HG03378 (cell line): ENCODE results near the gene TCP11L2.
"Not testable (repeated sequence)": the region's sequence is repeated elsewhere in the genome, so short reads cannot be mapped to it uniquely, and the experiment has no call there.

ENCODE experiments used
- ATAC-seq: cut with Tn5 transposase; IDR thresholded peaks from one replicate; pipeline ENCODE4 v1.9.1; 2021; ENCODE audit warnings: mild to moderate bottlenecking, moderate library complexity; ENCODE audit not compliant: unreplicated experiment

Gene TCP11L2

DNA sequence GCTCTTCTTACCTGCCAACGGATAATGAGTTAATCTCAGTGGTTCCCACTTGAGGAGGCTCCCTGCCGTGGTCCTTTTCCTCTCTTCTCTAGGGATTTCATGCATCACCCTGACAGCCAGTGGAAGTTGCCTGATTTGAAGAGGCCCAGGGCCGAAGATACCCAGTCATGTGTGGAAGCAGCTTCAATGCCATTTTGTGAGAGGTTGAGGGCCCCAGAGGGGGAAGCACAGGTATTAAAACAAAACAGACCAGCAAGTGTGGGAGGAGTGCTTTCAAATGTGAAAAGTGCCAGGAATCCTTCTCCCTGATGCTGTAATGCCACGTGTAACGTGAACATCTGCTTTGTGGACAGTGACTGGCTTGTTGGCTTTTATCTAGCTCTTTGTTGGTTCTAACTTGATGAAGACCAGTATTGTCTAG lies 1.5 kb downstream of the TCP11L2 start:
- no peak for ATAC-seq

GRCh38 chr12:106304797-106305196 lies 2.3 kb downstream of the TCP11L2 start:
- no peak for ATAC-seq

GRCh38 chr12:106305376-106305775 lies 2.8 kb downstream of the TCP11L2 start:
- ATAC-seq: no peak

DNA sequence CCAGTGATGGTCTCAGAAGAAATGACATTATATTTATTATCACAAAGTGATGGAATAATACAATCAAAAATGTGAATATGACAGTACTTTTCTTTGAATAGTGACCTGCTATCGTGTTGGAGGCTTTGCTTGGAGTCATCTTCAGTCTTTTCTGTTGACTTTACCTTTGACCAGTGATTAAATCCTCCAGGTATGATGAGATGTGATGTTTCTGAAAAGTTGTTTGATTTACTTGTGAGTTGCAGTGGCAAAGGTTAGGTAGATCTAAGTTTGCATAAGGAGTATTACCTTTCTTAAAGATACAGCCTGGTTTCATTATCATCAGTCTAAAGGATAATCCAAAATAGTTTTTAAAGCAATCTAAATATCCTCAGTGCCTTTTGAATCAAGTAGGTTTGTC lies 4.6 kb downstream of the TCP11L2 start:
- no peak for ATAC-seq

DNA sequence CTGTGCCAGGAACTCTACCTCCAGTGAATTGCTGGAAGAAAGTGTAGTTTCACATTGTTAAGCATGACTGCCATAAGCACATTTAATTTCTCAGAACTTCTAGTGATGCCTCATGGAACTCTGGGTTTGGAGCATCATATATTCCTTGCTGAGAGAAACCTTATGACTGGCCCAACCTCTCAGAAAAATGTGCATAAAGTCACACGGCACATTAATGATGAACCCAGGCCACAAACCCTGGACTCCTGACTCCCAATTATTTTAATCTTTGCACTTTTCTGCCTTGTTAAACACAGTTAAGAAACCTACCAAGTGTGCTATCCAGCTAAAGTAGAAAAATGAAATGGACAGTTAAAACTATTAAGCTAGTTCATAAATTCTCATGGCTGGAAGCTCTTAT lies 5.6 kb downstream of the TCP11L2 start:
- ATAC-seq: no peak

DNA sequence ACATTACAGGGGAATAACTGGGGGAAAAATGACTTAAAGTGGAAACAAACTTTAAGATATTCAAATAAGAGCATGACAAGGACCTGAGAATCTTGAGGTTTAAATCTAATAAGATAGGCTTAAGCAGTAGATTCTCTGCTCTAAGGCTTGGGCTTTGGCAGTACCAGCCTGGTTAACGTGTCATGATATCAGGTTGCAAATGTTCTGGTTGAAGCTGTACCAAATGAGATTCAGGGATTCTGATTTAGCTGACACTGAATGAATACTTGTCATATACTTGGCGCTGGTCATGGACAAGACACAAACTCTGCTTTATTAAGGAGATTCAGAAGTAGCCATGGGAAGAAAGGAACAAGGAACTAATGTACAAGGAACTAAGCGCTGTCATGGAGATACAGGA lies 6.1 kb downstream of the TCP11L2 start:
- ATAC-seq: no peak

DNA sequence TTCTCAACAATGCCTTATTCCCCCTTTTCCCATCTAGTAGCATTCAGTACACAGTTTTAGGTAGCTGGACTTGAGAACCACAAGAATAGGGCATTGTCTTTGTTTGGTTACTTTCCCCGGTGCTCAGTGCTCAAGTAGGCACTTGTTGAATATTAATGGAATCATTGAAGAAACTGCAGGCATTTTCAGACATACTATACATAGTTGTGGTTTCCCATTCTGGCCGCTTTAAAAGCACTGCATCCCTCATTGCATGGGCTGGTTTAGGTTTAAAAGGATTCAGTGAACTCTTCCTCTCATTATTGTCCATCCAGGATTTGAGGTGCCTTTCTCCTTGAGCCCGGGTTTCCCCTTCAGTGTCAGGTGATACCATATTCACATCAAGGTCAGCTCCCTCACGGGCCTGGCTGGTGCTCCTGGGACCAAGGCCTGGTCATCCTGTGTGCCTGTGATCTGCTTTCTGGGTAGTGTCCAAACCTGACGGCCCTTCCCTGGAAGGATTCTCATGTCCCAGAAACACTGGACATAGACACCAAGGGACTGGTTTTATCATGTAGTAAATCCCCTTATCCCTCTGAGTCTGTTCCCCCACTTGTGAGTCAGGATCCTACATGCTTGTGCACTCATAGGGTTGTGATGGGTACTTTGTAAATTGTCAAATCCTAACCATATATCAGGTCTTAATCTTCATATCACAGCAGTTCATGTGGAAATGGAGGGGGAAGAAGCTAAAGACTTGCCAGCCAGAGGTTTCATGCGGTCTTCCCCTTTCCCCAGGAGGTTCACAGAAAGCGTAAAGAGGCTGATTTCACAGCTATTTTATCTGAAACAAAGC lies 7.4 kb downstream of the TCP11L2 start:
- no peak for ATAC-seq

DNA sequence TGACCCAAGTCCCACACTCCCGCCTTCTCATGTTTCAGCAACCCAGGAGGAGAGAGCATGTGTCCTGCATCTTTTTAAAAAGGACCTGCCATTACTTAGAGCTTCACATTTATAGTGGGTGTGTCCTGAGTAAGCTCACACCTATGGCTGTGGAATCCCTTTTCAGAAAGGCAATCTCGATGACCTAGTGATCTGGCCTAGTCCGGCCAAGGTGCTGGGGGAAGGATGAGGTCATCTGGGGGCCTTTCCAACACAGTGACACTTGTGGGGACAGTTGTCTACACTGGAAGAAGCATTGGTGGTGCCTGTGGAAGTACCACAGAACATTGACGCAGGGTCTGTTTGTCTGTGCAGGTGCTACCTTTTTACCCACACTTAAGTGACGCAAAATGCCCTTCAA lies 8.2 kb downstream of the TCP11L2 start:
- ATAC-seq: no peak

DNA sequence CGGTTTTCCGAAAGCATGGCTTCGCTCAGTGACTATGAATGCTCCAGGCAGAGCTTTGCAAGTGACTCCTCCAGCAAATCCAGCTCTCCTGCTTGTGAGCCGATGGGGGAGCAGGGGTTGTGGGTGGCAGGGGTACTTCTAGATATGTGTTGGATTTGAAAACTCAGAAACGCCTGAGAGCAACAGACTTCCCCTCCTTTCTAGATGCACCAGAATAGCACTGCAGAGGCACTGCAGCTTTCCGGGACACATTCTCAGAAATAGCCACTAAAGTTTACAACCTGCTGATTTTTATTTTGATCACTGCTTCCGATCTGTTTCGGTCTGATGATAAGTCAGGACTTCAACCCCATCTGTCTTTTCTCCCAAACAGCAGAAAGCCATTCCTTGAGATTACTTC lies 8.6 kb downstream of the TCP11L2 start:
- no peak for ATAC-seq

DNA sequence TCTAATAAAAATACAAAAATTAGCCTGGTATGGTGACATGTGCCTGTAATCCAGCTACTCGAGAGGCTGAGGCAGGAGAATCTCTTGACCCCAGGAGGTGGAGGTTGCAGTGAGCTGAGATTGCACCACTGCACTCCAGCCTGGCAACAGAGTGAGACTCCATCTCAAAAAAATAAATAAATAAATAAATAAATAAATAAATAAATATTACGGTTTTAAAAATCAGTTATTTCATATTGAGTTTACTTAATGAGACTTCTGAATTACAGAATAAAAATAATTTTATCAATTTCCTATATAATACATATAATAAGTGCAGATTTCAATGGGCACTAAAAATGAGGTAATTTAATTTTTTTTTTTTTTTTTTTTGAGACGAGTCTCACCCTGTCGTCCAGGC lies 10.9 kb downstream of the TCP11L2 start:
- not testable (repeated sequence) for ATAC-seq

DNA sequence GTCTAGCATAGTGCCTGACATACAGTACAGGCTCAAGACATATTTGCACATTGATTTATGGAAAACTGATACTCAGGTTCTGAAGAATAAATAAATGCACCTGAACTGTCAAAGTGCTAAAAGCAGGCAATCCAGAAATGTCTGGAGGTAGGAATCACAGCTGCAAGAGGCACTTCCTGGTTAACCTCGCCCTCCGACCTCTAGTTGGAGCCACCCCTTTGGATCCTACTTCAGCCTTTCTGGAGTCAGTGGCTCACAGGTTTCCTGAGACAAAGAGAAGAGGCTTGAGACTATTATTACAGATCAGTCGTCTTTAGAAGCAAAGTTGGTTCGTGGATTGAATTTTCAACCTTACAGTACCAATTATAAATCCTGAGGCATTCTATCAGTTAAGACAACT lies 13.0 kb downstream of the TCP11L2 start:
- ATAC-seq: no peak

- ATAC-seq: no peak
Observed at GRCh38 chr12:106317406-106318082, 15.0 kb downstream of the TCP11L2 start.

- ATAC-seq: no peak
Observed at GRCh38 chr12:106321139-106321850, 18.8 kb downstream of the TCP11L2 start.

DNA sequence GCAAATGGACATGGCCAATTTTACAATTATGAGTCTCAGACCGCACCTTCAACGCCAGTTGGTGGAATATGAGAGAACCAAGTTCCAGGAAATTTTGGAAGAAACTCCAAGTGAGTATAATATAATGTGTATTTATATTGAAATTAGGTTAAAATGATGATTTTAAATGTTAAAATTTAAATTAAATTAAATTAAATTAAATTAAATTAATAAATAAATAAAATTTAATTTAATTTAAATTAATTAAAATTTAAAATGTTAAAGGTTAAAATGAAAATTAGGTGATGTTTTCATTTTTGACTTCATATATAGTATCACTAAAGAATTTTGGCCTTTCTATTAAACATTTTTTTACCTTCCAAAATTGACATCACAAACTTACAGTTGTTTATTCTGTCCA lies 21.0 kb downstream of the TCP11L2 start:
- ATAC-seq: no peak

- ATAC-seq: no peak
Observed at GRCh38 chr12:106327309-106327869, 24.9 kb downstream of the TCP11L2 start.

GRCh38 chr12:106328735-106329134 lies 26.2 kb downstream of the TCP11L2 start:
- ATAC-seq: no peak

GRCh38 chr12:106329231-106329982 lies 26.9 kb downstream of the TCP11L2 start:
- ATAC-seq: no peak

DNA sequence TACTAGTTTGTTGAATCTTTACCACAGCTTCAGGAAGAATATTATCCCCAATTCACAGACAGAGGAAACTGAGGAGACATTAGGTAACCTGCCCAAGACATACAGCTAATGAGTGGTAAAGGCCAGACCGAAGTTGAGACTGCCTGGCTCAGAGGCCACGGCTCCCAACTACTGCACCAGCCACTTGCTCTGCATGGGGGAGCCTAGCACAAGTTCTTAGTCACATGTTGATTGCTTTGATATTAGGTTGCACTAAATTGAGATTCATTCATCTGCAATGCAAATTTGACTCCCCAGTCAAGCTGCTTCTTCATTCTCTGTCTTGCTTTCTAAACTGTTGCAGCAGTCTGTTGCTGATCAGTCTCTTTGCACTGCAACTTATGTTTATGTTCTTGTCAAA lies 29.1 kb downstream of the TCP11L2 start:
- no peak for ATAC-seq

DNA sequence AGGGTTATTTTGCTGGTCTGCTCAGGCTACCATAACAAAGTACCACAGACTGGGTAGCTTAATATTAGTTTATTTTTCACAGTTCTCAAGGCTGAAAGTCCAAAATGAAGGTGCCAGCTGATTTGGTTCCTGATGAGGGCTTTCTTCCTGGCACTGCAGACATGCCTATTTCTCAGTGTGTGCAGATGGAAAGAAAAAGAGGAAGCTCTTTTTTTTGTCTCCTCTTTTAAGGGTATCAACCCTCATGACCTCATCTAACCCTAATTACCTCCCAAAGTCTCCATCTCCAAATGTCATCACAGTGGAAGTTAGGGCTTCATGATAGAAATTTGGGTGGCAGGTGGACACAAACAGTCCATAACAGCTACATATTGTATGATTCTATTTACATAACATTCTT lies 30.0 kb downstream of the TCP11L2 start:
- no peak for ATAC-seq

- ATAC-seq: no peak
Observed at GRCh38 chr12:106333010-106333409, 30.5 kb downstream of the TCP11L2 start.

DNA sequence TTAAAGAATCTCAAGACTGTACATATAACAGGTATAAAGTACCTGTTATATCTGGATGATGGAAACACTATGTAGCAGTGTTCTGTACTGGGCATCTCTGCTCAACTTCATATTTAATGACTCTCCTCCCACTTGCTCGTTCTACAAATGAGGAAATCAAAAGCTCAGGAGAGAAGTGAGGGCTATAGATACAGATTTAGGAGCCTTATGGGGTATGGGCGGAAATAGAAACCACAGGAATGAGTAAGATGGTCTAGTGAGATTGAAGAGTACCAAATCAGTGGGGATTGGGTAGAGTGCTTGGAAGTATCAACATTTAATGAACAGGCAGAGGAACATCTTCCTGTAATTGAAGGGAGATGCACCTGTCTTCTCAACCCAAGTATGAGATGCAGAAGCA lies 31.2 kb downstream of the TCP11L2 start:
- ATAC-seq: no peak
